Measurements from ENCODE around the gene CAMTA1.

CAMTA1 gene

GRCh38 chr1:7448986-7449385 lies 663.7 kb downstream of the CAMTA1 start:
- DNase-seq: no peak

- no peak for DNase-seq
These were observed 664.5 kb downstream of the CAMTA1 start for GRCh38 chr1:7449750-7450149.

- no peak for DNase-seq
These were observed 665.6 kb downstream of the CAMTA1 start for GRCh38 chr1:7450838-7451237.

GRCh38 chr1:7453038-7453437 lies 667.8 kb downstream of the CAMTA1 start:
- no peak for DNase-seq

- no peak for DNase-seq
These were observed 669.0 kb downstream of the CAMTA1 start for GRCh38 chr1:7454052-7454815.

GRCh38 chr1:7454895-7455784 lies 669.9 kb downstream of the CAMTA1 start:
- no peak for DNase-seq

GRCh38 chr1:7455796-7456721 lies 670.8 kb downstream of the CAMTA1 start:
- DNase-seq: no peak

GRCh38 chr1:7456722-7457082 lies 671.4 kb downstream of the CAMTA1 start:
- no peak for DNase-seq

GRCh38 chr1:7457811-7458210 lies 672.6 kb downstream of the CAMTA1 start:
- DNase-seq: no peak

- DNase-seq: no peak
These were observed 673.7 kb downstream of the CAMTA1 start for GRCh38 chr1:7458946-7459345.

GRCh38 chr1:7459914-7460313 lies 674.7 kb downstream of the CAMTA1 start:
- DNase-seq: no peak

- DNase-seq: no peak
These were observed 675.6 kb downstream of the CAMTA1 start for GRCh38 chr1:7460807-7461206.

GRCh38 chr1:7462617-7463016 lies 677.4 kb downstream of the CAMTA1 start:
- DNase-seq: no peak

- no peak for DNase-seq
These were observed 678.3 kb downstream of the CAMTA1 start for GRCh38 chr1:7463526-7463925.

GRCh38 chr1:7464736-7465135 lies 679.5 kb downstream of the CAMTA1 start:
- DNase-seq: no peak

GRCh38 chr1:7467476-7468175 lies 682.4 kb downstream of the CAMTA1 start:
- DNase-seq: no peak

- no peak for DNase-seq
These were observed 683.0 kb downstream of the CAMTA1 start for GRCh38 chr1:7468248-7468647.

GRCh38 chr1:7469255-7469938 lies 684.1 kb downstream of the CAMTA1 start:
- DNase-seq: no peak

- DNase-seq: no peak
These were observed 685.8 kb downstream of the CAMTA1 start for GRCh38 chr1:7470904-7471638.

GRCh38 chr1:7471836-7472235 lies 686.6 kb downstream of the CAMTA1 start:
- no peak for DNase-seq
